Measurements from ENCODE around the gene NXT2. TPM values are rescaled to one million over a fixed set of nuclear protein-coding genes. Genes with fewer than 3 reads are reported as not detected.

Gene NXT2
- total RNA-seq, 1 experiment from 2014 or later, result 20.3 TPM

- Histone ChIP-seq H3K56ac (ENCODE audit: insufficient read length, low read depth, low read length) (no peak overlapping the region), H3K4me2 (ENCODE audit: insufficient read depth, insufficient read length, low read length) (no peak overlapping the region), H3K79me1 (ENCODE audit: insufficient read depth, low read depth, low read length, poor library complexity, severe bottlenecking) (no peaks in the 10 kb centered on the region), H2BK15ac (ENCODE audit: low read depth, low read length) (no peak overlapping the region), H3K27me3 (ENCODE audit: insufficient read depth, low read length) (no peaks in the 10 kb centered on the region), H3K18ac (ENCODE audit: insufficient read length, low read depth, low read length) (no peak overlapping the region), H2BK120ac (ENCODE audit: low read depth, low read length, poor library complexity, severe bottlenecking) (no peak overlapping the region), H3T11ph (ENCODE audit: low read length) (no peak overlapping the region), H3K23me2 (ENCODE audit: insufficient read length, low read depth, low read length, poor library complexity, severe bottlenecking) (no peaks in the 10 kb centered on the region), H4K20me1 (ENCODE audit: control insufficient read depth, insufficient read depth, insufficient read length) (no peaks in the 10 kb centered on the region), H3K79me2 (ENCODE audit: insufficient read depth, low read length) (no peaks in the 10 kb centered on the region), H2AFZ (ENCODE audit: low read length) (no peak overlapping the region), H2BK12ac (ENCODE audit: insufficient read length, low read depth, low read length) (no peak overlapping the region), H3K14ac (ENCODE audit: insufficient read depth, low read length) (no peak overlapping the region), H2AK5ac (ENCODE audit: insufficient read length, low read length) (no peak overlapping the region), H3K4ac (ENCODE audit: low read depth, low read length) (no peak overlapping the region), H4K91ac (ENCODE audit: insufficient read length, low read depth, low read length) (no peak overlapping the region), H3K9me3 (ENCODE audit: control insufficient read depth, low read depth, low read length) (no peaks in the 10 kb centered on the region), H3K27ac (ENCODE audit: insufficient read length, low read depth, low read length) (no peak overlapping the region), H3K9ac (ENCODE audit: extremely low read depth, insufficient read length, low read length) (no peak overlapping the region), H2BK5ac (ENCODE audit: insufficient read length, low read length) (no peak overlapping the region), H3K4me1 (ENCODE audit: insufficient read depth, low read length) (no peaks in the 10 kb centered on the region; the same call in 1 of the 2 replicates), H4K8ac (replicated peaks; ENCODE audit: insufficient read length, low read depth, low read length) (no peak overlapping the region), H4K5ac (ENCODE audit: insufficient read length, low read depth, low read length) (no peak overlapping the region), H2BK20ac (ENCODE audit: low read depth, low read length, poor library complexity, severe bottlenecking) (no peak overlapping the region), H3K23ac (ENCODE audit: insufficient read length, low read depth, low read length) (no peak overlapping the region)
- peaks cover 2% of the 10 kb centered on the region; the same call in 1 of the 2 replicates for H3K27me3 Mint-ChIP-seq (ENCODE audit: low read depth)
- no peak overlapping the region for H3K27ac Mint-ChIP-seq
- TF ChIP-seq CTCF (conservative IDR thresholded peaks at IDR 0.05), result no peak
- DNase-seq, result no peak
- no peak overlapping the region for H3K4me3 Mint-ChIP-seq
- no CpG with 5 or more reads among the region's 7 CpGs for WGBS (ENCODE audit: extremely low coverage, insufficient read length, low lambda C conversion rate)
- no peaks in the 10 kb centered on the region for H3K36me3 Mint-ChIP-seq (ENCODE audit: insufficient read depth in 1 of 3, low read depth in 3 of 3)
- peaks cover 9 to 14% of the 10 kb centered on the region in 2 experiments for H3K4me1 Mint-ChIP-seq
- H3K9me3 Mint-ChIP-seq, result no peaks in the 10 kb centered on the region
Observed at GRCh38 chrX:109585488-109585887, 48.8 kb downstream of the NXT2 start.

Data from H9 (cell line).